HFFc6 (cell line): ENCODE measurements around the gene FBRS. TPM values are rescaled to one million over a fixed set of nuclear protein-coding genes. Genes with fewer than 3 reads are reported as not detected.

Experiments used
- DNase-seq: peaks from one replicate; pipeline ENCODE4 v3.0.0-alpha.2; 2018
- H3K27ac Mint-ChIP-seq: 2 replicates; pipeline ENCODE4 v1.8.0; 2020; ENCODE audit warnings: mild to moderate bottlenecking, mixed read lengths
- H3K27me3 Mint-ChIP-seq: 2 replicates; pipeline ENCODE4 v1.8.0; 2021; ENCODE audit warnings: mild to moderate bottlenecking, moderate library complexity, mixed read lengths; ENCODE audit not compliant: insufficient read depth
- H3K36me3 Mint-ChIP-seq: 2 replicates; pipeline ENCODE4 v1.8.0; 2021; ENCODE audit warnings: low read depth, mixed read lengths
- H3K4me1 Mint-ChIP-seq: 2 replicates; pipeline ENCODE4 v1.8.0; 2020; ENCODE audit warnings: low read depth, mixed read lengths
- H3K4me3 Mint-ChIP-seq: 2 replicates; pipeline ENCODE4 v1.8.0; 2020; ENCODE audit warnings: mild to moderate bottlenecking, moderate library complexity, mixed read lengths
- H3K9me3 Mint-ChIP-seq: 2 replicates; pipeline ENCODE4 v1.8.0; 2020; ENCODE audit warnings: mild to moderate bottlenecking, mixed read lengths
- CTCF ChIP-seq: fragments of 200-600 bp; sonication (generic); IDR thresholded peaks from 2 replicates; pipeline ENCODE4 v1.5.0; 2021; ENCODE audit warnings: antibody characterized with exemption, mild to moderate bottlenecking
- total RNA-seq, 6 experiments: library from RNA; stranded (reverse); fragmentation: NEBNext Ultra II Directional; extraction: Animal tissue kit (Norgen Biotek cat#: 25700); gene quantifications; 2 replicates in 1 of 6; 3 replicates in 5 of 6; pipeline ENCODE4 v1.2.3, GENCODE V29; 2021

Gene FBRS
- total RNA-seq, 6 experiments from 2014 or later = 54.1 to 72.1 (median 64.5) TPM

GRCh38 chr16:30647274-30647571 lies 11.0 kb upstream of the FBRS start:
- Mint-ChIP-seq H3K4me3 (no peak overlapping the region), H3K27ac (no peak overlapping the region), H3K4me1 (peaks cover 10% of the 10 kb centered on the region), H3K9me3 (no peaks in the 10 kb centered on the region), H3K36me3 (peaks cover 2% of the 10 kb centered on the region; the same call in 1 of the 2 replicates), H3K27me3 (peaks cover 3% of the 10 kb centered on the region)
- DNase-seq = no peak
- TF ChIP-seq CTCF = no peak

GRCh38 chr16:30649725-30650368 lies 8.4 kb upstream of the FBRS start:
- TF ChIP-seq CTCF = no peak
- no peak for DNase-seq
- Mint-ChIP-seq H3K4me1 (peaks cover 19% of the 10 kb centered on the region), H3K27me3 (peaks cover 3% of the 10 kb centered on the region), H3K4me3 (peak overlapping the region; percentile 99), H3K27ac (peak overlapping the region; percentile 94), H3K36me3 (peaks cover 5% of the 10 kb centered on the region; the same call in 1 of the 2 replicates), H3K9me3 (no peaks in the 10 kb centered on the region)

GRCh38 chr16:30650369-30651123 lies 7.7 kb upstream of the FBRS start, which contains the start of gene PRR14:
PRR14 (plus strand) TSS chr16:30650960; CDS start chr16:30651646, 686 bp downstream.
- Mint-ChIP-seq H3K9me3 (no peaks in the 10 kb centered on the region), H3K36me3 (peaks cover 5% of the 10 kb centered on the region; the same call in 1 of the 2 replicates), H3K4me1 (peaks cover 19% of the 10 kb centered on the region), H3K4me3 (peak within 1 kb of the TSS; percentile 99), H3K27me3 (peaks cover 3% of the 10 kb centered on the region), H3K27ac (peak within 1 kb of the TSS; percentile 94)
- peak; percentile 99 for DNase-seq
- peak; percentile 76 for TF ChIP-seq CTCF

GRCh38 chr16:30651124-30652004 lies 6.9 kb upstream of the FBRS start:
- TF ChIP-seq CTCF = peak; percentile 88
- H3K4me1 Mint-ChIP-seq = peaks cover 24% of the 10 kb centered on the region
- DNase-seq = peak; percentile 54
- peaks cover 8% of the 10 kb centered on the region for H3K36me3 Mint-ChIP-seq
- no peaks in the 10 kb centered on the region for H3K9me3 Mint-ChIP-seq
- peak overlapping the region; percentile 94 for H3K27ac Mint-ChIP-seq
- H3K4me3 Mint-ChIP-seq = peak overlapping the region; percentile 99
- peaks cover 3% of the 10 kb centered on the region for H3K27me3 Mint-ChIP-seq

GRCh38 chr16:30652005-30652296 lies 6.3 kb upstream of the FBRS start:
- no peak for DNase-seq
- Mint-ChIP-seq H3K9me3 (no peaks in the 10 kb centered on the region), H3K27ac (peak overlapping the region; percentile 71), H3K27me3 (peaks cover 1% of the 10 kb centered on the region; the same call in 1 of the 2 replicates), H3K36me3 (peaks cover 12% of the 10 kb centered on the region), H3K4me1 (peaks cover 30% of the 10 kb centered on the region), H3K4me3 (peak overlapping the region; percentile 99)
- no peak for TF ChIP-seq CTCF
